ENCODE measurements around the gene PCYT2. TPM values are rescaled to one million over a fixed set of nuclear protein-coding genes. Genes with fewer than 3 reads are reported as not detected.
A peak's percentile ranks its signal among the peaks of the same experiment; 100 is the strongest.

Gene PCYT2
- total and polyA plus RNA-seq, 8 donors: 12.7 to 57.7 (median 19.6) TPM

DNA sequence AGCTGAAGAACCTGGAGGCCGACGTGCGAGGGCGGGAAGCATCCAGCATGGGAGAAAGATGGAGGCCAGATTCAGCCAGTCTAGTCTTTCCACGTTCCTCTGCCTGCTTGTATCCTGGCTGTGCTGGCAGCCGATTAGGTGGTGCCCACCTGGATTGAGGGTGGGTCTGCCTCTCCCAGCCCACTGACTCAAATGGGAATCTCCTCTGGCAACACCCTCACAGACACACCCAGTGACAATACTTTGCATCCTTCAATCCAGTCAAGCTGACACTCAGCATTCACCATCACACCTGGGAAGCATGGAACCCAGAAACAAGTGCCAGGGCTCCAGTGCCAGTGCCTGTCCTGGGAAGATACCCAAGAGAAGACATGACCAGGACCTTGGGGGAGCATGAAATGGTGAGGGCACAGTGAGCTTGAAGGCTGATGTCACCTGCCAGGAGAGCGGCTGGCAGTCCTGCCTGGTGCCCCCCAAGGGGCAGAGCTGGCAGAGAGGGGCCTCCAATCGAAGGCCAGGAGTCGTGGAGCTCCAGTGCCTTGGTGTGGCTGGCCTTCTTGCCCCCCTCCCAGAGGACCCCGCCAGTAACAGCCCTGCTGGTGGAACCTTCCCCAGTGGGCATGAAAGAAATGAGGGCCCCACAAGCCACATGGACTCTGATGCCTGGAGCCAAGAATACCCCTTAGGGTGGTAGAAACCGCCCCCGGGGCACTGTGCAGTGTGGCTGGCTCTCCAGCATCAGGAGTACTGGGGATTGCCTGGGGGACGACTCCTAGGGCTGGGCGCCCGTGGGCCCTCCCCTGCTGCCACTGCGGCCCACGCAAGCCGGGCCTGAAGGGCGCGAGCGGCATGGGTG lies 9.8 kb downstream of the PCYT2 start:
- ATAC-seq (no peak), DNase-seq (no peak)
- H3K27me3 ChIP-seq: peaks cover 0 to 23% of the 10 kb centered on the region in 2 donors
- peak overlapping the region; percentile 9 to 16 for H3K4me3 ChIP-seq
- intact Hi-C loops (cut with DNase I): no loop called here
- TF ChIP-seq, protein P1, sequence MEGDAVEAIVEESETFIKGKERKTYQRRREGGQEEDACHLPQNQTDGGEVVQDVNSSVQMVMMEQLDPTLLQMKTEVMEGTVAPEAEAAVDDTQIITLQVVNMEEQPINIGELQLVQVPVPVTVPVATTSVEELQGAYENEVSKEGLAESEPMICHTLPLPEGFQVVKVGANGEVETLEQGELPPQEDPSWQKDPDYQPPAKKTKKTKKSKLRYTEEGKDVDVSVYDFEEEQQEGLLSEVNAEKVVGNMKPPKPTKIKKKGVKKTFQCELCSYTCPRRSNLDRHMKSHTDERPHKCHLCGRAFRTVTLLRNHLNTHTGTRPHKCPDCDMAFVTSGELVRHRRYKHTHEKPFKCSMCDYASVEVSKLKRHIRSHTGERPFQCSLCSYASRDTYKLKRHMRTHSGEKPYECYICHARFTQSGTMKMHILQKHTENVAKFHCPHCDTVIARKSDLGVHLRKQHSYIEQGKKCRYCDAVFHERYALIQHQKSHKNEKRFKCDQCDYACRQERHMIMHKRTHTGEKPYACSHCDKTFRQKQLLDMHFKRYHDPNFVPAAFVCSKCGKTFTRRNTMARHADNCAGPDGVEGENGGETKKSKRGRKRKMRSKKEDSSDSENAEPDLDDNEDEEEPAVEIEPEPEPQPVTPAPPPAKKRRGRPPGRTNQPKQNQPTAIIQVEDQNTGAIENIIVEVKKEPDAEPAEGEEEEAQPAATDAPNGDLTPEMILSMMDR (IDR thresholded peaks at IDR 0.05): no peak
- H3K4me1 ChIP-seq: peaks cover 7 to 14% of the 10 kb centered on the region in 2 donors
- H3K36me3 ChIP-seq: peaks cover 0 to 77% of the 10 kb centered on the region in 2 donors
- H3K27ac ChIP-seq: no peak overlapping the region
- H3K9me3 ChIP-seq: no peaks in the 10 kb centered on the region

DNA sequence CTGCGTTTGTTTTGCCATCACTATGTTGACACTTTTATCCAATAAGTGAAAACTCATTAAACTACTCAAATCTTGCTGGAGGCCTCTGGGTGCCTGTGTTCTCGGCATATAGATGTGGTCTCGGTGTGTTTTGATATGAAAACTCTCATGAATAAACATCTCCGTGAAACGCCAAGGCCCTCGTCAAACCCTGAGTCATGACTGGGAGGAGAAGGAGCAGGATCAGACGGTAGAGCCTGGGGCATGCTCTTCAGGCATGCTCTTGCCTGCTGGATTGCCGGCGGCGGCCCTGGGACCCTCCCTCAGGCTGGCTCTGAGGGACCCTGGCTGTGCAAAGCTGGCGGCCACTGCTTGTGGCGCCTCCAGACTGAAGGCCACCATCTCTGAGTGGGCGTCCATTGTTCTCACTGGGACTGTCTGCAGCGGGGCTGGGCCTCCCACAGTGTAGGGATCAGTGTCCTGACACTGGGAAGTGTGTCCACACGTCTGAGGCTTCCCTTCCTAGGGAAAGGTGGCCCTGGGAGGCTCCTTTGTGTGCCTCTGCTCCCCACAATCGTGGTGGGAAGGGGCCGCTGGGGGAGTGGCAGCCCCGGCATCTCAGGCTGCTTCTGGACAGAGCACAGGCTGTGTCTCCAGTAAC lies 10.9 kb downstream of the PCYT2 start:
- H3K9me3 ChIP-seq: no peaks in the 10 kb centered on the region
- H3K4me3 ChIP-seq: no peak overlapping the region
- ATAC-seq (no peak), DNase-seq (no peak)
- intact Hi-C loops (cut with DNase I): no loop called here
- H3K36me3 ChIP-seq: peaks cover 0 to 77% of the 10 kb centered on the region in 2 donors
- H3K27me3 ChIP-seq: peaks cover 0 to 23% of the 10 kb centered on the region in 2 donors
- H3K27ac ChIP-seq: no peak overlapping the region
- TF ChIP-seq, protein P1 (IDR thresholded peaks at IDR 0.05): no peak
- H3K4me1 ChIP-seq: peaks cover 7 to 14% of the 10 kb centered on the region in 2 donors

DNA sequence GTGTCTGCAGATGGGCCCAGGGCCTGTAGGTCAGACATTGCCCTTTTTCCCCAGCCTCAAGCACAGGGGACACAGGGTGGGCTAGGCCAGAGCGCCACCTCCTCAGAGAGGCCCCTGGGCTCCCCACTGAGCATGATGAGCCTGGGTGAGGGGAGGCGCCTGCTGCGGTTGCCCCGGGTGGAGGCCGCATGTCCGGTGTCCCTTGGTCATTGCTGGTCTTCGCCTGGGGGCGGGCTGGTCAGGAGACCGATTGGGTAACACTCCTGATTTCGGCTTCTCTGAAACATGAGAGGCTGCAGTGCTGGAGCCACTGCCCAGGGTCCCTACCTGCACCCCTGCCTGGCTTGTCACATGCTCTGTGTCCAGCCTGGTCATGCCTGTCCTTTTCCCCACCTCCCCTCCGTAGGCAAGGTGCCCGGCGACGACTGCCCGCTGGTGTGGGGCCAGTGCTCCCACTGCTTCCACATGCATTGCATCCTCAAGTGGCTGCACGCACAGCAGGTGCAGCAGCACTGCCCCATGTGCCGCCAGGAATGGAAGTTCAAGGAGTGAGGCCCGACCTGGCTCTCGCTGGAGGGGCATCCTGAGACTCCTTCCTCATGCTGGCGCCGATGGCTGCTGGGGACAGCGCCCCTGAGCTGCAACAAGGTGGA lies 11.6 kb downstream of the PCYT2 start:
- ATAC-seq: no peak
- Histone ChIP-seq H3K4me1 (peaks cover 7 to 14% of the 10 kb centered on the region in 2 donors), H3K9me3 (no peaks in the 10 kb centered on the region), H3K4me3 (no peak overlapping the region), H3K36me3 (peaks cover 0 to 77% of the 10 kb centered on the region in 2 donors), H3K27ac (no peak overlapping the region), H3K27me3 (peaks cover 0 to 23% of the 10 kb centered on the region in 2 donors)
- no peak for DNase-seq
- TF ChIP-seq, protein P1 (IDR thresholded peaks at IDR 0.05): no peak
- intact Hi-C loops (cut with DNase I): no loop called here

DNA sequence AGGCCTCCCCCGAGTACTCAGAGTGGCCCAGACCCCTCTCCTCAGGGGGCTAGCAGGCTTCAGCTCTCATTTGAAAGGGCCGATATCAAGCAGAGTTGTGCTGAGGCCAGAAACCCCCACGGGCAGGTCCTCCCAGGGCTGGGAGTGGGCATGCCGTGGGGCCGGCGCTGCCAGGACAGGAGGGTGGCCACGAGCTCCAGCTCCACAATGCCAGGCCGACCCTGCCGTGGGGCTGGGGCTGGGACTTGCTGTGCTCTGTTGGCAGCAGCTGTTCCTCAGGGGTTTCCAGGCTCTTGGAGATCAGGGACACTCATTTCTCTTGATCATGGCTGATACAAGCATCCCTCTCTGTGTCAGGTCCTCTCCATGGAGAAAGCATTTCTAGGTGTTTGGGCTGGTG lies 12.3 kb downstream of the PCYT2 start:
- peaks cover 0 to 77% of the 10 kb centered on the region in 2 donors for H3K36me3 ChIP-seq
- peaks cover 7 to 16% of the 10 kb centered on the region in 2 donors for H3K4me1 ChIP-seq
- H3K27me3 ChIP-seq: peaks cover 0 to 23% of the 10 kb centered on the region in 2 donors
- TF ChIP-seq, protein P1 (IDR thresholded peaks at IDR 0.05): no peak
- no peak overlapping the region for H3K4me3 ChIP-seq
- intact Hi-C loops (cut with DNase I): no loop called here
- no peak for ATAC-seq
- H3K9me3 ChIP-seq: no peaks in the 10 kb centered on the region
- H3K27ac ChIP-seq: no peak overlapping the region
- DNase-seq: no peak
